HEK293 (cell line): ENCODE results near the gene EMC9.

ENCODE experiments used
- CTCF ChIA-PET: fragments of 350-600 bp; formaldehyde crosslinking; extraction: SDS; loops from one replicate; lab custom pipeline; 2021; ENCODE audit warnings: antibody characterized with exemption; lab: Yijun Ruan, JAX
- POLR2A ChIA-PET: fragments of 300-600 bp; formaldehyde crosslinking; extraction: SDS; loops from one replicate; lab custom pipeline; 2020; ENCODE audit warnings: antibody characterized with exemption, inconsistent platforms; lab: Yijun Ruan, JAX
- H3K27ac ChIP-seq: fragments of 200-500 bp; sonication (Bioruptor generic); 2 replicates; pipeline ENCODE4 v1.5.1; 2014; ENCODE audit warnings: low read depth, low read length, control low read depth, inconsistent platforms; ENCODE audit errors: extremely low read depth
- H3K36me3 ChIP-seq, 2 experiments: fragments of 200-500 bp in 1 of 2; sonication (Bioruptor generic) in 1 of 2; 1 replicate in 1 of 2; 2 replicates in 1 of 2; pipeline ENCODE4 v1.5.1; 2014 to 2017; ENCODE audit warnings: inconsistent platforms in 2 of 2, low read length in 2 of 2; ENCODE audit not compliant: control insufficient read depth in 2 of 2, insufficient read depth in 1 of 2
- H3K4me1 ChIP-seq: fragments of 200-500 bp; sonication (Bioruptor generic); 2 replicates; pipeline ENCODE4 v1.5.1; 2014; ENCODE audit warnings: mild to moderate bottlenecking, low read length, inconsistent platforms; ENCODE audit not compliant: control insufficient read depth, insufficient read depth
- H3K4me3 ChIP-seq: 2 replicates; pipeline ENCODE4 v1.5.1; 2011; ENCODE audit warnings: low read depth, mild to moderate bottlenecking, control low read depth, low read length, moderate library complexity
- H3K9me3 ChIP-seq: fragments of 200-500 bp; sonication (Bioruptor generic); 2 replicates; pipeline ENCODE4 v1.5.1; 2014; ENCODE audit warnings: low read depth, low read length, inconsistent platforms; ENCODE audit not compliant: control insufficient read depth, insufficient read depth
- BCL11B ChIP-seq: fragments of 450-650 bp; formaldehyde crosslinking; IDR thresholded peaks from 2 replicates; pipeline ENCODE4 v1.5.1; 2016; ENCODE audit warnings: low read depth, missing biosample characterization, missing genetic modification characterization
- GLIS1 ChIP-seq: fragments of 450-650 bp; formaldehyde crosslinking; IDR thresholded peaks from 2 replicates; pipeline ENCODE4 v1.5.1; 2016; ENCODE audit warnings: missing biosample characterization, missing genetic modification characterization
- MZF1 ChIP-seq: fragments of 450-650 bp; formaldehyde crosslinking; IDR thresholded peaks from 2 replicates; pipeline ENCODE4 v1.5.1; 2017; ENCODE audit warnings: missing biosample characterization, missing genetic modification characterization, borderline replicate concordance
- SP7 ChIP-seq: fragments of 450-650 bp; formaldehyde crosslinking; IDR thresholded peaks from 2 replicates; pipeline ENCODE4 v1.5.1; 2016; ENCODE audit warnings: missing biosample characterization, missing genetic modification characterization
- YY1 ChIP-seq: fragments of 450-650 bp; formaldehyde crosslinking; IDR thresholded peaks from 2 replicates; pipeline ENCODE4 v1.5.1; 2018; ENCODE audit warnings: missing biosample characterization, missing genetic modification characterization
- YY2 ChIP-seq: fragments of 450-650 bp; formaldehyde crosslinking; IDR thresholded peaks from 2 replicates; pipeline ENCODE4 v1.5.1; 2016; ENCODE audit warnings: missing biosample characterization, missing genetic modification characterization
- ZBTB20 ChIP-seq: fragments of 450-650 bp; formaldehyde crosslinking; IDR thresholded peaks from 2 replicates; pipeline ENCODE4 v1.5.1; 2016; ENCODE audit warnings: missing biosample characterization, missing genetic modification characterization
- ZBTB21 ChIP-seq: fragments of 450-650 bp; formaldehyde crosslinking; IDR thresholded peaks from 2 replicates; pipeline ENCODE4 v1.5.1; 2017; ENCODE audit warnings: missing biosample characterization, missing genetic modification characterization
- ZNF112 ChIP-seq: fragments of 450-650 bp; formaldehyde crosslinking; IDR thresholded peaks from 2 replicates; pipeline ENCODE4 v1.5.0; 2017; ENCODE audit warnings: missing biosample characterization, missing genetic modification characterization
- ZNF146 ChIP-seq: fragments of 450-650 bp; formaldehyde crosslinking; IDR thresholded peaks from 2 replicates; pipeline ENCODE4 v1.5.1; 2016; ENCODE audit warnings: missing biosample characterization, missing genetic modification characterization
- ZNF239 ChIP-seq: fragments of 450-650 bp; formaldehyde crosslinking; IDR thresholded peaks from 2 replicates; pipeline ENCODE4 v1.5.1; 2016; ENCODE audit warnings: missing biosample characterization, missing genetic modification characterization
- ZNF335 ChIP-seq: fragments of 450-650 bp; formaldehyde crosslinking; conservative IDR thresholded peaks from 2 replicates; pipeline ENCODE4 v1.5.1; 2016; ENCODE audit warnings: missing biosample characterization, missing genetic modification characterization
- ZNF391 ChIP-seq: fragments of 450-650 bp; formaldehyde crosslinking; IDR thresholded peaks from 2 replicates; pipeline ENCODE4 v1.5.1; 2016; ENCODE audit warnings: low read depth, missing biosample characterization, missing genetic modification characterization, borderline replicate concordance
- ZNF394 ChIP-seq: fragments of 450-650 bp; formaldehyde crosslinking; IDR thresholded peaks from 2 replicates; pipeline ENCODE4 v1.5.1; 2016; ENCODE audit warnings: missing biosample characterization, missing genetic modification characterization, mild to moderate bottlenecking, moderate library complexity, borderline replicate concordance
- ZNF777 ChIP-seq: fragments of 450-650 bp; formaldehyde crosslinking; IDR thresholded peaks from 2 replicates; pipeline ENCODE4 v1.5.1; 2017; ENCODE audit warnings: missing biosample characterization, missing genetic modification characterization, borderline replicate concordance
- ZNF785 ChIP-seq: fragments of 450-650 bp; formaldehyde crosslinking; IDR thresholded peaks from 2 replicates; pipeline ENCODE4 v1.5.1; 2016; ENCODE audit warnings: missing biosample characterization, missing genetic modification characterization
- TF ChIP-seq, protein P1 (sequence below): fragments of 450-650 bp; formaldehyde crosslinking; IDR thresholded peaks from 2 replicates; pipeline ENCODE4 v1.5.1; 2017; ENCODE audit warnings: missing biosample characterization, missing genetic modification characterization
- TF ChIP-seq, protein P2 (sequence below): fragments of 450-650 bp; formaldehyde crosslinking; IDR thresholded peaks from 2 replicates; pipeline ENCODE4 v1.5.1; 2017; ENCODE audit warnings: missing biosample characterization, missing genetic modification characterization
- TF ChIP-seq, protein P3 (sequence below): fragments of 450-650 bp; formaldehyde crosslinking; IDR thresholded peaks from 2 replicates; pipeline ENCODE4 v1.5.1; 2016; ENCODE audit warnings: missing biosample characterization, missing genetic modification characterization
- TF ChIP-seq, protein P4 (sequence below): fragments of 450-650 bp; formaldehyde crosslinking; IDR thresholded peaks from 2 replicates; pipeline ENCODE4 v1.5.1; 2016; ENCODE audit warnings: missing biosample characterization, missing genetic modification characterization
- TF ChIP-seq, protein P5 (sequence below): fragments of 450-650 bp; formaldehyde crosslinking; IDR thresholded peaks from 2 replicates; pipeline ENCODE4 v1.5.1; 2016; ENCODE audit warnings: missing biosample characterization, missing genetic modification characterization
- TF ChIP-seq, protein P6 (sequence below): fragments of 450-650 bp; formaldehyde crosslinking; IDR thresholded peaks from 2 replicates; pipeline ENCODE4 v1.5.1; 2016; ENCODE audit warnings: missing biosample characterization, missing genetic modification characterization

The EMC9 gene

DNA sequence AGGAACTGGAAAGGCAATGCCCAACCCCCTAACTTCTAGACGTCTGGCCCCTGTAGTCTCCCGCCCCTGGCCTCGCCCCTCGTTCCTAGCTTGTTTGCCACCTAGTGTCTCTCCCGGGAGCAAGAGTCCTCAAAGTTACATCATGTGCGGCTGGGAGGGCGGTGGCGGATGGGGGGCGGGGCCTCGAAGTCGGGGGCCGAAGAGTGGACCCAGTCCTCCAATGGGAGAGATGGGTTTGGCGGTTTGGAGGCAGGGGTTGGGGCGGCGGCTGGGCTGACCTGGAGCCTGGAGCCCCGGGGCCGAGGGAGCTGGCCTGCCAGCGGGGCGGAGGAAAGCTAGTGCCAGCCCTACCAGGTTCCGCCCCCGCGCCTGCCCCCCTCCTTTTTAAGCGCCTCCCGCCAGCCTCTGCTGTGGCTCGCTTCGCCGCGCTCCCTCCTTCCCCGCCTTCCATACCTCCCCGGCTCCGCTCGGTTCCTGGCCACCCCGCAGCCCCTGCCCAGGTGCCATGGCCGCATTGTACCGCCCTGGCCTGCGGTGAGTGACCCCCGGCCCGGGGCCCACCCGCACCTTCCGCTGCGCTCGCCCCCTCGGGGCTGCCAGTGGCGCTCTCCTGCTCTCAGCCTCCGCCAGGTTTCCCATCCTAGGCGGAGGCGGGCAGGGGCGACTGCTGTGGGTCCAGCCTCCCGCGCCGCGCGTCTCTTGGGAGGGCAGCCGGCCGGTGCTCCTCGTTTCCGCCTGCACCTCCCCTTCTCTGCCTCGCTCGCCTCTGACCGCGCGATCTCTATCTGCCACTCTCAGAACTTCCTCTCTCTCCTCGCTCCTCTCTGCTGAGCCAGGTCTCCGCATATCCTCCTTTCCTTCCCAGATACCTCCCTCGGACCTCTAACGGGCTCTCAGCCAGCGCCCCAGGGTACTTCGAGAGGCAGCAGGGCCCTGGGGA is 47.2 kb downstream of the EMC9 start, which contains the start of gene PCK2 (continued):
- TF ChIP-seq, protein P1, sequence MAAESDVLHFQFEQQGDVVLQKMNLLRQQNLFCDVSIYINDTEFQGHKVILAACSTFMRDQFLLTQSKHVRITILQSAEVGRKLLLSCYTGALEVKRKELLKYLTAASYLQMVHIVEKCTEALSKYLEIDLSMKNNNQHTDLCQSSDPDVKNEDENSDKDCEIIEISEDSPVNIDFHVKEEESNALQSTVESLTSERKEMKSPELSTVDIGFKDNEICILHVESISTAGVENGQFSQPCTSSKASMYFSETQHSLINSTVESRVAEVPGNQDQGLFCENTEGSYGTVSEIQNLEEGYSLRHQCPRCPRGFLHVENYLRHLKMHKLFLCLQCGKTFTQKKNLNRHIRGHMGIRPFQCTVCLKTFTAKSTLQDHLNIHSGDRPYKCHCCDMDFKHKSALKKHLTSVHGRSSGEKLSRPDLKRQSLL = peak; percentile 81
- TF ChIP-seq, protein P2, sequence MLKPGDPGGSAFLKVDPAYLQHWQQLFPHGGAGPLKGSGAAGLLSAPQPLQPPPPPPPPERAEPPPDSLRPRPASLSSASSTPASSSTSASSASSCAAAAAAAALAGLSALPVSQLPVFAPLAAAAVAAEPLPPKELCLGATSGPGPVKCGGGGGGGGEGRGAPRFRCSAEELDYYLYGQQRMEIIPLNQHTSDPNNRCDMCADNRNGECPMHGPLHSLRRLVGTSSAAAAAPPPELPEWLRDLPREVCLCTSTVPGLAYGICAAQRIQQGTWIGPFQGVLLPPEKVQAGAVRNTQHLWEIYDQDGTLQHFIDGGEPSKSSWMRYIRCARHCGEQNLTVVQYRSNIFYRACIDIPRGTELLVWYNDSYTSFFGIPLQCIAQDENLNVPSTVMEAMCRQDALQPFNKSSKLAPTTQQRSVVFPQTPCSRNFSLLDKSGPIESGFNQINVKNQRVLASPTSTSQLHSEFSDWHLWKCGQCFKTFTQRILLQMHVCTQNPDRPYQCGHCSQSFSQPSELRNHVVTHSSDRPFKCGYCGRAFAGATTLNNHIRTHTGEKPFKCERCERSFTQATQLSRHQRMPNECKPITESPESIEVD (tag by site-specific recombination) = no peak
- TF ChIP-seq ZNF777 (tag by site-specific recombination) (no peak), SP7 (peak; percentile 84), YY2 (tag by site-specific recombination) (0 out of 2 replicates have a peak, but pooled peaks have one; percentile 50), GLIS1 (tag by site-specific recombination) (peak; percentile 82), YY1 (tag by site-specific recombination) (peak; percentile 50; the same call in 1 of the 2 replicates), ZNF239 (tag by site-specific recombination) (peak; percentile 79; the same call in 1 of the 2 replicates), ZNF146 (peak; percentile 10; the same call in 1 of the 2 replicates), ZNF112 (tag by site-specific recombination) (no peak), BCL11B (0 out of 2 replicates have a peak, but pooled peaks have one; percentile 54), ZBTB20 (peak; percentile 62)
- TF ChIP-seq, protein P3, sequence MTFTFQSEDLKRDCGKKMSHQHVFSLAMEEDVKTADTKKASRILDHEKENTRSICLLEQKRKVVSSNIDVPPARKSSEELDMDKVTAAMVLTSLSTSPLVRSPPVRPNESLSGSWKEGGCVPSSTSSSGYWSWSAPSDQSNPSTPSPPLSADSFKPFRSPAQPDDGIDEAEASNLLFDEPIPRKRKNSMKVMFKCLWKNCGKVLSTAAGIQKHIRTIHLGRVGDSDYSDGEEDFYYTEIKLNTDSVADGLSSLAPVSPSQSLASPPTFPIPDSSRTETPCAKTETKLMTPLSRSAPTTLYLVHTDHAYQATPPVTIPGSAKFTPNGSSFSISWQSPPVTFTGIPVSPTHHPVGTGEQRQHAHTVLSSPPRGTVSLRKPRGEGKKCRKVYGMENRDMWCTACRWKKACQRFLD = peak; percentile 40; the same call in 1 of the 2 replicates

DNA sequence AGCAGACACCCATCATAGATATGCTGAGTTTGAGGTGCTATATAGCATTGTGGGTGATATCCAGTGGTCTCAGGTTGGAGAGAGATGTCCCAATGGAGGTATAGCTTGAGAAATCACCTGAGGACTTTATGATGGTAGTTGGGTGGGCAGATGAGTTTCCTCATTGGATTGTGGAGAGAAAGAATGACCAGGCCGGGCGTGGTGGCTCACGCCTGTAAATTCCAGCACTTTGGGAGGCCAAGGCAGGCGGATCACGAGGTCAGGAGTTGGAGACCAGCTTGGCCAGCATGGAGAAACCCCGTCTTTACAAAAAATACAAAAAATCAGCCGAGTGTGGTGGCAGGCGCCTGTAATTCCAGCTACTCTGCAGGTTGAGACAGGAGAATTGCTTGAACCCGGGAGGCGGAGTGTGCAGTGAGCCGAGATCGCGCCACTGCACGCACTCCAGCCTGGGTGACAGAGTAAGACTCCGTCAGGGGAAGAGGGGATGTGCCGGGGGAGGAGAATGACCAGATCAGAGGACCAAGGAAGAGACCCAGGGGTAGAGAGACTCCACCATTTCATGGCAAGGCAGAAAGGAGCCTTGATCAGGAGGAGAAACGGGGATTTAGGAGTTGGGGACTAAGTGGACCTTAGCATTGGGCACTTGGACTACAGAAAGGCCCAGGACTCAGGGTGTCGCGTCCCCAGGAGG is 48.0 kb downstream of the EMC9 start:
- H3K4me3 ChIP-seq = no peak overlapping the region
- TF ChIP-seq, protein P4, sequence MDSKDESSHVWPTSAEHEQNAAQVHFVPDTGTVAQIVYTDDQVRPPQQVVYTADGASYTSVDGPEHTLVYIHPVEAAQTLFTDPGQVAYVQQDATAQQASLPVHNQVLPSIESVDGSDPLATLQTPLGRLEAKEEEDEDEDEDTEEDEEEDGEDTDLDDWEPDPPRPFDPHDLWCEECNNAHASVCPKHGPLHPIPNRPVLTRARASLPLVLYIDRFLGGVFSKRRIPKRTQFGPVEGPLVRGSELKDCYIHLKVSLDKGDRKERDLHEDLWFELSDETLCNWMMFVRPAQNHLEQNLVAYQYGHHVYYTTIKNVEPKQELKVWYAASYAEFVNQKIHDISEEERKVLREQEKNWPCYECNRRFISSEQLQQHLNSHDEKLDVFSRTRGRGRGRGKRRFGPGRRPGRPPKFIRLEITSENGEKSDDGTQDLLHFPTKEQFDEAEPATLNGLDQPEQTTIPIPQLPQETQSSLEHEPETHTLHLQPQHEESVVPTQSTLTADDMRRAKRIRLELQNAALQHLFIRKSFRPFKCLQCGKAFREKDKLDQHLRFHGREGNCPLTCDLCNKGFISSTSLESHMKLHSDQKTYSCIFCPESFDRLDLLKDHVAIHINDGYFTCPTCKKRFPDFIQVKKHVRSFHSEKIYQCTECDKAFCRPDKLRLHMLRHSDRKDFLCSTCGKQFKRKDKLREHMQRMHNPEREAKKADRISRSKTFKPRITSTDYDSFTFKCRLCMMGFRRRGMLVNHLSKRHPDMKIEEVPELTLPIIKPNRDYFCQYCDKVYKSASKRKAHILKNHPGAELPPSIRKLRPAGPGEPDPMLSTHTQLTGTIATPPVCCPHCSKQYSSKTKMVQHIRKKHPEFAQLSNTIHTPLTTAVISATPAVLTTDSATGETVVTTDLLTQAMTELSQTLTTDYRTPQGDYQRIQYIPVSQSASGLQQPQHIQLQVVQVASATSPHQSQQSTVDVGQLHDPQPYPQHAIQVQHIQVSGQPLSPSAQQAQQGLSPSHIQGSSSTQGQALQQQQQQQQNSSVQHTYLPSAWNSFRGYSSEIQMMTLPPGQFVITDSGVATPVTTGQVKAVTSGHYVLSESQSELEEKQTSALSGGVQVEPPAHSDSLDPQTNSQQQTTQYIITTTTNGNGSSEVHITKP (tag by site-specific recombination) = peak; percentile 98
- TF ChIP-seq MZF1 (tag by site-specific recombination) = peak; percentile 78; the same call in 1 of the 2 replicates
- TF ChIP-seq ZNF391 = no peak
- TF ChIP-seq ZBTB21 (tag by site-specific recombination) = peak; percentile 42; the same call in 1 of the 2 replicates
- TF ChIP-seq, protein P5, sequence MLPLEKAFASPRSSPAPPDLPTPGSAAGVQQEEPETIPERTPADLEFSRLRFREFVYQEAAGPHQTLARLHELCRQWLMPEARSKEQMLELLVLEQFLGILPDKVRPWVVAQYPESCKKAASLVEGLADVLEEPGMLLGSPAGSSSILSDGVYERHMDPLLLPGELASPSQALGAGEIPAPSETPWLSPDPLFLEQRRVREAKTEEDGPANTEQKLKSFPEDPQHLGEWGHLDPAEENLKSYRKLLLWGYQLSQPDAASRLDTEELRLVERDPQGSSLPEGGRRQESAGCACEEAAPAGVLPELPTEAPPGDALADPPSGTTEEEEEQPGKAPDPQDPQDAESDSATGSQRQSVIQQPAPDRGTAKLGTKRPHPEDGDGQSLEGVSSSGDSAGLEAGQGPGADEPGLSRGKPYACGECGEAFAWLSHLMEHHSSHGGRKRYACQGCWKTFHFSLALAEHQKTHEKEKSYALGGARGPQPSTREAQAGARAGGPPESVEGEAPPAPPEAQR (tag by site-specific recombination) = no peak
- peak; percentile 51; the same call in 1 of the 2 replicates for TF ChIP-seq ZNF335 (tag by site-specific recombination)
- peak; percentile 98 for TF ChIP-seq ZBTB20
- TF ChIP-seq ZNF394 (tag by site-specific recombination) = peak; percentile 65; the same call in 1 of the 2 replicates
- TF ChIP-seq, protein P6, sequence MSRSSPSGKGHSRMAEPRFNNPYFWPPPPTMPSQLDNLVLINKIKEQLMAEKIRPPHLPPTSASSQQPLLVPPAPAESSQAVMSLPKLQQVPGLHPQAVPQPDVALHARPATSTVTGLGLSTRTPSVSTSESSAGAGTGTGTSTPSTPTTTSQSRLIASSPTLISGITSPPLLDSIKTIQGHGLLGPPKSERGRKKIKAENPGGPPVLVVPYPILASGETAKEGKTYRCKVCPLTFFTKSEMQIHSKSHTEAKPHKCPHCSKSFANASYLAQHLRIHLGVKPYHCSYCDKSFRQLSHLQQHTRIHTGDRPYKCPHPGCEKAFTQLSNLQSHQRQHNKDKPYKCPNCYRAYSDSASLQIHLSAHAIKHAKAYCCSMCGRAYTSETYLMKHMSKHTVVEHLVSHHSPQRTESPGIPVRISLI = no peak
- 0 out of 2 replicates have a peak, but pooled peaks have one; percentile 49 for TF ChIP-seq ZNF785 (tag by site-specific recombination)
- H3K9me3 ChIP-seq = no peaks in the 10 kb centered on the region
- POLR2A ChIA-PET = interaction anchor here (0.6 to 4.2 kb wide), 27 partner anchors 8 to 178 kb away, joined by 3 to 64 read pairs (median 4); partner anchors contain the start of genes CARMIL3, CHMP4A, DCAF11 and DHRS4
- peaks cover 3% of the 10 kb centered on the region; the same call in 1 of the 2 replicates for H3K4me1 ChIP-seq
- CTCF ChIA-PET = interaction anchor here (0.5 to 9.4 kb wide), 16 partner anchors 9 to 338 kb away, joined by 3 to 247 read pairs (median 4); partner anchors contain the start of genes DCAF11, IRF9 and NRL
- peak overlapping the region; percentile 54; the same call in 1 of the 2 replicates for H3K27ac ChIP-seq
- peaks cover 0 to 12% of the 10 kb centered on the region in 2 experiments; a peak in 1 of 3 replicates for H3K36me3 ChIP-seq
